ENCODE data around the gene SH3RF2. TPM values are rescaled to one million over a fixed set of nuclear protein-coding genes. Genes with fewer than 3 reads are reported as not detected.

The SH3RF2 gene
- total RNA-seq, 1 donor from 2014 or later: 376 TPM

DNA sequence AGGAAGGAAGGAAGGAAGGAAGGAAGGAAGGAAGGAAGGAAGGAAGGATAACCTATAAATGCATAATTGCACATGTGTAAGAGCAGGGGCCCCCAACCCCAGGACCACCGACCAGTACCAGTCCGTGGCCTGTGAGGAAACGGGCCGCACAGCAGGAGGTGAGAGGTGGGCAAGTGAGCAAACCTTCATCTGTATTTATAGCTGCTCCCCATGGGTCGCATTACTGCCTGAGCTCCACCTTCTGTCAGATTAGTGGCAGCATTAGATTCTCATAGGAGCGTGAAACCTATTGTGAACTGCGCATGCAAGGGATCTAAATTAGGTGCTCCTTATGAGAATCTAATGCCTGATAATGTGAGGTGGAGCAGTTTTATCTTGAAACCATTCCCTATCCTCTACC, 66.1 kb downstream of the SH3RF2 start:
- Histone ChIP-seq H3K27ac (replicated peaks) (no peak overlapping the region), H3K4me1 (no peaks in the 10 kb centered on the region), H3K4me3 (no peak overlapping the region), H3K9me3 (replicated peaks) (no peaks in the 10 kb centered on the region), H3K27me3 (ENCODE audit: low read depth) (no peaks in the 10 kb centered on the region), H3K36me3 (no peaks in the 10 kb centered on the region)
- intact Hi-C loops (cut with micrococcal nuclease): no loop called here
- TF ChIP-seq, protein P1, sequence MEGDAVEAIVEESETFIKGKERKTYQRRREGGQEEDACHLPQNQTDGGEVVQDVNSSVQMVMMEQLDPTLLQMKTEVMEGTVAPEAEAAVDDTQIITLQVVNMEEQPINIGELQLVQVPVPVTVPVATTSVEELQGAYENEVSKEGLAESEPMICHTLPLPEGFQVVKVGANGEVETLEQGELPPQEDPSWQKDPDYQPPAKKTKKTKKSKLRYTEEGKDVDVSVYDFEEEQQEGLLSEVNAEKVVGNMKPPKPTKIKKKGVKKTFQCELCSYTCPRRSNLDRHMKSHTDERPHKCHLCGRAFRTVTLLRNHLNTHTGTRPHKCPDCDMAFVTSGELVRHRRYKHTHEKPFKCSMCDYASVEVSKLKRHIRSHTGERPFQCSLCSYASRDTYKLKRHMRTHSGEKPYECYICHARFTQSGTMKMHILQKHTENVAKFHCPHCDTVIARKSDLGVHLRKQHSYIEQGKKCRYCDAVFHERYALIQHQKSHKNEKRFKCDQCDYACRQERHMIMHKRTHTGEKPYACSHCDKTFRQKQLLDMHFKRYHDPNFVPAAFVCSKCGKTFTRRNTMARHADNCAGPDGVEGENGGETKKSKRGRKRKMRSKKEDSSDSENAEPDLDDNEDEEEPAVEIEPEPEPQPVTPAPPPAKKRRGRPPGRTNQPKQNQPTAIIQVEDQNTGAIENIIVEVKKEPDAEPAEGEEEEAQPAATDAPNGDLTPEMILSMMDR (IDR thresholded peaks at IDR 0.05; ENCODE audit: borderline replicate concordance): no peak
- DNase-seq: no peak

- Histone ChIP-seq H3K4me1 (no peaks in the 10 kb centered on the region), H3K4me3 (no peak overlapping the region), H3K27me3 (ENCODE audit: low read depth) (no peaks in the 10 kb centered on the region), H3K27ac (replicated peaks) (no peak overlapping the region), H3K9me3 (replicated peaks) (no peaks in the 10 kb centered on the region), H3K36me3 (no peaks in the 10 kb centered on the region)
- TF ChIP-seq, protein P1 (IDR thresholded peaks at IDR 0.05; ENCODE audit: borderline replicate concordance): no peak
- intact Hi-C loops (cut with micrococcal nuclease): no loop called here
- DNase-seq: no peak
Measured at GRCh38 chr5:146003852-146004251, 67.5 kb downstream of the SH3RF2 start.

DNA sequence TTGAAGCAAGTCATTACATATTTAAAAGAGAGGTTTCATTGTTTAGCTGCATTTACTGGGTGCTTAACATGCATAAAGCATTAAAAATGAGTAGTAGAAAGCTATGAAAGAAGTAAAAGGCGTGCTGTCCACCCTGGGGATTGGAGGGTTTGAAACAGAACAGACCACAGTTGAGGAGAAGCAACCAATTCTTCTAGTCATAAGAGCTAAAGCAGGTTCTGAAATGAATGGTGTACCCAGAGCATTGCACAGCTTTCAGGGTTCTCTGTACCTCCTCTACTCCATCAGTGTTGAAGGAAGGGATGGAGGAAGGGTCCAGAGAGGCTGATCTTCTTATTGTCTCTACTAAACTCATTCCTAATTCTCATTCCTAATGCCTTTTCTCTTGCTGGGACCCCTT, 68.9 kb downstream of the SH3RF2 start:
- DNase-seq: no peak
- Histone ChIP-seq H3K36me3 (no peaks in the 10 kb centered on the region), H3K27me3 (ENCODE audit: low read depth) (no peaks in the 10 kb centered on the region), H3K27ac (replicated peaks) (no peak overlapping the region), H3K9me3 (replicated peaks) (peaks cover 3% of the 10 kb centered on the region), H3K4me3 (no peak overlapping the region), H3K4me1 (no peaks in the 10 kb centered on the region)
- TF ChIP-seq, protein P1 (IDR thresholded peaks at IDR 0.05; ENCODE audit: borderline replicate concordance): no peak
- intact Hi-C loops (cut with micrococcal nuclease): no loop called here

DNA sequence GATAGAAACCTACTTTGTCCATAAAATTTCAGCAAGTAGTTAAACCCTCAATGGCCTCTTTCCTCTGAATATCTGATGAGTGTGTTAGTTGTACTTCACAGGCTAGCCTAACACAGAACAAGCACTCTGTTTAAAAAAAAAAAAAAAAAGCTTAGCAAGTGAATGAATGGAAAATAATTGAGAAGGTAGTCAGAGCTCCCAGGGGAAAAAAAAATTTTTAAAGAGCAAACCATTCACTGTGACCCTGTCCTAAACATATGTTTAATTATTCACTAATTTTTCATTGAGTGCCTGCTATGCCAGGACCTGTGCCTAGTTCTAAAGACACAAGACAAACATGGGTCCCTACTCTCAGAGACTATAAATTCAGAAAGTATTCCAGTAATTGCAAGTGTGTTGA, 69.3 kb downstream of the SH3RF2 start:
- intact Hi-C loops (cut with micrococcal nuclease): no loop called here
- no peaks in the 10 kb centered on the region for H3K36me3 ChIP-seq
- H3K4me1 ChIP-seq: no peaks in the 10 kb centered on the region
- no peak overlapping the region for H3K4me3 ChIP-seq
- peaks cover 3% of the 10 kb centered on the region for H3K9me3 ChIP-seq (replicated peaks)
- H3K27me3 ChIP-seq (ENCODE audit: low read depth): no peaks in the 10 kb centered on the region
- TF ChIP-seq, protein P1 (IDR thresholded peaks at IDR 0.05; ENCODE audit: borderline replicate concordance): no peak
- H3K27ac ChIP-seq (replicated peaks): no peak overlapping the region
- DNase-seq: no peak

DNA sequence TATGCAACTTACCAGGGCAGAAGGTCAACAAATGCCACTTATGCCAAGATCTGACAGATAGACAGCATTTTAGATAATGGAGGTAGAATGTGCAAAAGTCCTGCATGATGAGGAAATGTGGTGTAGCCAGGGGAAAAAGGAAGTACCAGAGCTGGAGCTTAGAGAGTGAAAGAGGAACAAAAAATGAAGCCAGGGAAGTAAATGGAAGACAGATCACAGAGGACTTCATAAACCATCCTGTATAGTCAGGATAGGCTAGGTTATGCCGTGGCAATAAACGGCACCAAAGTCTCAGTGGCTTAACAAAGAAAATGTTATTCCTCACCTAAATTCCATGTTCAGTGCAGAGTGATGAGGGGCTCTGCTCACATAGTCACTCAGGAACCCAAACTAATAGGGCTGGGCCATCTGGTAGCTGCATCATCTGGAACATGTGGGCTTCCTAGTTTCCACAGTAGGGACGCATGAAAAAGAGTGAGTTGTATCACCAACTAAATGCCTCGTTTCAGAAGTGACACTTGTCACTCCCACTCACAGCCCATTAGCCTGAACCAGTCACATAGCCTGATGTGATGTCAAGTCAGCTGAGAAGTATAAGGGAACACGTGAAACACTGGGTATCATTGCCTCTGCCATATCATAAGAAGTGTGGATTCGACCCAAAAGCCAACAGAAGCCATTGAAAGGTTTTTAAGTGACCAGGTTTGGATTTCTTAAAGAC, 70.3 kb downstream of the SH3RF2 start:
- Histone ChIP-seq H3K27ac (replicated peaks) (no peak overlapping the region), H3K4me1 (no peaks in the 10 kb centered on the region), H3K9me3 (replicated peaks) (peaks cover 7% of the 10 kb centered on the region), H3K4me3 (no peak overlapping the region), H3K27me3 (ENCODE audit: low read depth) (no peaks in the 10 kb centered on the region), H3K36me3 (no peaks in the 10 kb centered on the region)
- intact Hi-C loops (cut with micrococcal nuclease): no loop called here
- TF ChIP-seq, protein P1 (IDR thresholded peaks at IDR 0.05; ENCODE audit: borderline replicate concordance): no peak
- no peak for DNase-seq

Measured in left ventricle myocardium inferior (tissue), 1 donor.